Activated CD8-positive, alpha-beta memory T cell treated with anti-CD3 and anti-CD28 coated beads, Interleukin-2, amount 10 ng/mL, durations not matched to agents 7 days and 5 days (primary cell): ENCODE data around the gene BANP. TPM values are rescaled to one million over a fixed set of nuclear protein-coding genes. Genes with fewer than 3 reads are reported as not detected.
"Not testable (repeated sequence)": the region's sequence is repeated elsewhere in the genome, so short reads cannot be mapped to it uniquely, and the experiment has no call there.

ENCODE experiments used
- ATAC-seq: fragments of 150-1000 bp; cut with Tn5 transposase; one replicate; pipeline ENCODE4 v1.10.0; 2021; ENCODE audit warnings: moderate library complexity
- CTCF ChIA-PET: fragments of 350-600 bp; sonication (Branson Sonifier 250); formaldehyde crosslinking; loops from one replicate; lab custom pipeline; 2021; ENCODE audit warnings: antibody characterized with exemption; lab: Charles Lee
- DNase-seq: peaks from one replicate; pipeline ENCODE4 v3.0.0-alpha.2; 2020
- H3K27ac Mint-ChIP-seq: one replicate; pipeline ENCODE4 v1.8.0; 2021; ENCODE audit warnings: mild to moderate bottlenecking, mixed read lengths
- H3K27me3 Mint-ChIP-seq: one replicate; pipeline ENCODE4 v1.8.0; 2021; ENCODE audit warnings: mixed read lengths
- H3K36me3 Mint-ChIP-seq: one replicate; pipeline ENCODE4 v1.8.0; 2021; ENCODE audit warnings: mild to moderate bottlenecking, mixed read lengths
- H3K4me1 Mint-ChIP-seq: one replicate; pipeline ENCODE4 v1.8.0; 2021; ENCODE audit warnings: mixed read lengths
- H3K4me3 Mint-ChIP-seq: one replicate; pipeline ENCODE4 v1.8.0; 2021; ENCODE audit warnings: mild to moderate bottlenecking, moderate library complexity, mixed read lengths
- H3K9me3 Mint-ChIP-seq: one replicate; pipeline ENCODE4 v1.8.0; 2022; ENCODE audit warnings: low read depth, mixed read lengths
- total RNA-seq, 2 experiments: library from RNA; stranded (reverse); gene quantifications; one replicate each; pipeline ENCODE4 v1.2.3, GENCODE V29; 2021

The BANP gene
- total RNA-seq, 2 experiments from 2014 or later = 36.1 to 48.7 TPM

GRCh38 chr16:87932475-87933139, 18.6 kb upstream of the BANP start:
- H3K4me3 Mint-ChIP-seq, CTCF ChIA-PET, H3K9me3 Mint-ChIP-seq, H3K36me3 Mint-ChIP-seq, H3K4me1 Mint-ChIP-seq, H3K27me3 Mint-ChIP-seq, ATAC-seq, DNase-seq, H3K27ac Mint-ChIP-seq: not testable (repeated sequence)

- DNase-seq (no peak), ATAC-seq (no peak)
- Mint-ChIP-seq H3K9me3 (no peaks in the 10 kb centered on the region), H3K27ac (no peak overlapping the region), H3K4me3 (no peak overlapping the region), H3K4me1 (no peaks in the 10 kb centered on the region), H3K27me3 (no peaks in the 10 kb centered on the region), H3K36me3 (no peaks in the 10 kb centered on the region)
- CTCF ChIA-PET = no interaction called here
Observed at GRCh38 chr16:87933140-87933495, 18.1 kb upstream of the BANP start.

GRCh38 chr16:87934752-87935425, 16.3 kb upstream of the BANP start:
- DNase-seq, H3K27me3 Mint-ChIP-seq, H3K4me1 Mint-ChIP-seq, H3K27ac Mint-ChIP-seq, ATAC-seq, H3K4me3 Mint-ChIP-seq, H3K9me3 Mint-ChIP-seq, CTCF ChIA-PET, H3K36me3 Mint-ChIP-seq: not testable (repeated sequence)

- ATAC-seq, CTCF ChIA-PET, H3K27ac Mint-ChIP-seq, H3K36me3 Mint-ChIP-seq, H3K9me3 Mint-ChIP-seq, H3K4me3 Mint-ChIP-seq, DNase-seq, H3K27me3 Mint-ChIP-seq, H3K4me1 Mint-ChIP-seq: not testable (repeated sequence)
Observed at GRCh38 chr16:87936016-87936374, 15.2 kb upstream of the BANP start.

- Mint-ChIP-seq H3K27ac (no peak within 1 kb of the TSS), H3K27me3 (no peaks in the 10 kb centered on the region), H3K9me3 (peaks cover 3% of the 10 kb centered on the region), H3K4me3 (no peak within 1 kb of the TSS), H3K4me1 (no peaks in the 10 kb centered on the region), H3K36me3 (peaks cover 1% of the 10 kb centered on the region)
- DNase-seq = no peak
- CTCF ChIA-PET = no interaction called here
- no peak for ATAC-seq
Observed at GRCh38 chr16:87936375-87937230, 14.6 kb upstream of the BANP start, which contains the start of gene CA5A. Gene CA5A (minus strand): TSS chr16:87936529. CDS start chr16:87936450, 79 bp downstream.

GRCh38 chr16:87937231-87937542, 14.0 kb upstream of the BANP start:
- H3K27me3 Mint-ChIP-seq, H3K36me3 Mint-ChIP-seq, CTCF ChIA-PET, H3K4me1 Mint-ChIP-seq, H3K27ac Mint-ChIP-seq, DNase-seq, H3K9me3 Mint-ChIP-seq, ATAC-seq, H3K4me3 Mint-ChIP-seq: not testable (repeated sequence)

- no peak for ATAC-seq
- no peak for DNase-seq
- Mint-ChIP-seq H3K27me3 (no peaks in the 10 kb centered on the region), H3K36me3 (peaks cover 1% of the 10 kb centered on the region), H3K4me1 (no peaks in the 10 kb centered on the region), H3K4me3 (no peak overlapping the region), H3K27ac (no peak overlapping the region), H3K9me3 (peaks cover 3% of the 10 kb centered on the region)
- CTCF ChIA-PET = no interaction called here
Observed at GRCh38 chr16:87938412-87938949, 12.8 kb upstream of the BANP start.

- DNase-seq = no peak
- Mint-ChIP-seq H3K9me3 (peaks cover 3% of the 10 kb centered on the region), H3K4me1 (no peaks in the 10 kb centered on the region), H3K36me3 (peaks cover 1% of the 10 kb centered on the region), H3K27ac (no peak overlapping the region), H3K4me3 (no peak overlapping the region), H3K27me3 (peaks cover under 1% of the 10 kb centered on the region)
- no peak for ATAC-seq
- CTCF ChIA-PET = interaction anchor here (0.7 to 0.9 kb wide), 2 partner anchors 9 to 160 kb away, joined by 3 read pairs; no protein-coding TSS in a partner anchor
Observed at GRCh38 chr16:87939562-87940423, 11.4 kb upstream of the BANP start.

GRCh38 chr16:87942680-87943079, 8.6 kb upstream of the BANP start:
- peaks cover 3% of the 10 kb centered on the region for H3K9me3 Mint-ChIP-seq
- H3K4me3 Mint-ChIP-seq = no peak overlapping the region
- no peak for DNase-seq
- H3K36me3 Mint-ChIP-seq = peaks cover 1% of the 10 kb centered on the region
- H3K4me1 Mint-ChIP-seq = peaks cover 4% of the 10 kb centered on the region
- no peak for ATAC-seq
- H3K27ac Mint-ChIP-seq = no peak overlapping the region
- H3K27me3 Mint-ChIP-seq = peaks cover 6% of the 10 kb centered on the region
- CTCF ChIA-PET = no interaction called here

- Mint-ChIP-seq H3K4me1 (peaks cover 23% of the 10 kb centered on the region), H3K4me3 (no peak overlapping the region), H3K27me3 (peaks cover 6% of the 10 kb centered on the region), H3K9me3 (no peaks in the 10 kb centered on the region), H3K27ac (no peak overlapping the region), H3K36me3 (no peaks in the 10 kb centered on the region)
- CTCF ChIA-PET = interaction anchor here (0.6 kb wide), 1 partner anchor 30 kb away, joined by 3 read pairs; no protein-coding TSS in a partner anchor
- no peak for DNase-seq
- no peak for ATAC-seq
Observed at GRCh38 chr16:87945351-87946042, 5.7 kb upstream of the BANP start.

- H3K36me3 Mint-ChIP-seq = no peaks in the 10 kb centered on the region
- DNase-seq (no peak), ATAC-seq (no peak)
- CTCF ChIA-PET = no interaction called here
- peaks cover 26% of the 10 kb centered on the region for H3K4me1 Mint-ChIP-seq
- H3K9me3 Mint-ChIP-seq = no peaks in the 10 kb centered on the region
- peaks cover 6% of the 10 kb centered on the region for H3K27me3 Mint-ChIP-seq
- no peak overlapping the region for H3K27ac Mint-ChIP-seq
- no peak overlapping the region for H3K4me3 Mint-ChIP-seq
Observed at GRCh38 chr16:87946596-87947347, 4.5 kb upstream of the BANP start.
